ENCODE measurements around the gene PCGF3. TPM values are rescaled to one million over a fixed set of nuclear protein-coding genes. Genes with fewer than 3 reads are reported as not detected.
A peak's percentile ranks its signal among the peaks of the same experiment; 100 is the strongest.
"Not testable (repeated sequence)": the region's sequence is repeated elsewhere in the genome, so short reads cannot be mapped to it uniquely, and the experiment has no call there.

Gene PCGF3
- total RNA-seq, 2 donors from 2014 or later, result 34.4 to 35.3 TPM

GRCh38 chr4:700587-701264 is 4.9 kb upstream of the PCGF3 start:
- Mint-ChIP-seq H3K27ac (peak overlapping the region; percentile 46), H3K9me3 (no peaks in the 10 kb centered on the region), H3K4me3 (peak overlapping the region; percentile 11), H3K4me1 (peaks cover 5% of the 10 kb centered on the region), H3K36me3 (ENCODE audit: low read depth) (no peaks in the 10 kb centered on the region), H3K27me3 (no peaks in the 10 kb centered on the region)
- ATAC-seq (replicated peaks), result no peak

GRCh38 chr4:702618-703048 is 3.0 kb upstream of the PCGF3 start:
- Mint-ChIP-seq H3K9me3 (no peaks in the 10 kb centered on the region), H3K27ac (no peak overlapping the region), H3K4me3 (no peak overlapping the region), H3K36me3 (ENCODE audit: low read depth) (no peaks in the 10 kb centered on the region), H3K27me3 (no peaks in the 10 kb centered on the region), H3K4me1 (peaks cover 5% of the 10 kb centered on the region)
- ATAC-seq (replicated peaks), result no peak

GRCh38 chr4:703336-704197 is 2.1 kb upstream of the PCGF3 start:
- Mint-ChIP-seq H3K27me3 (no peaks in the 10 kb centered on the region), H3K9me3 (no peaks in the 10 kb centered on the region), H3K4me1 (peaks cover 5% of the 10 kb centered on the region), H3K27ac (no peak overlapping the region), H3K36me3 (ENCODE audit: low read depth) (no peaks in the 10 kb centered on the region), H3K4me3 (no peak overlapping the region)
- no peak for ATAC-seq (replicated peaks)

DNA sequence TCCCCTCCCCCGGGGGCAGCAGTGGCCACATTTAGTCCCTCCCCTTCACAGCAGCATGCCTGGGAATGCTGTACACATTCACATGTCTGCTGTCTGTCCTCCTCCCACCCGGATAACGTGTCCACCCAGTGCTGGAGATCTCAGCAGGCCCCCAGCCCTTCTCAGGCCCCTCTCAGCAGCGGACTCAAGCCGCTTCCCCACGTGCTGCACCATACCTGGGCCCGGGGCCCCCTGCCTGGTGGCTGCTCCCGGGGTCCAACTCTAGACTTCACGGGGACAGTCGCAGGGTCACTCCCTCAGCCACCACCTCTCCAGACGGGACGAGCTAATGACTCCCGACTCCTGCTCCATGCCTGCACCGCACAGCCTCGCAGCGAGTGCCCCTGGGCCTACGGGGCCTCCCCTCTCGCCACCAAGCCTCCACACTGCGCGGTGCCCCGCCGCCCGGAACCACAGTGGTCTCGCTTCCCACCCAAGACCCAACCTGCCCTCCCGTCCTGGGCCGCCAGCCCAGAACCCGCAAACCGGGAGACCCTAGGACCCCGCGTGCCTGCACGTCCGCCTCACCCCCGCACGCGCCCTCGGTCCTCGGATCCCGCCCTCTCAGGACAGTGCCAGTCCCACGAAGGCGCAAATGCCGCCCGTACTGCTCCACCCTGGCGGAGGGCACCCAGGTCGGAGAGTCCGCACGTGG is 1.3 kb upstream of the PCGF3 start:
- no peak overlapping the region for H3K27ac Mint-ChIP-seq
- H3K9me3 Mint-ChIP-seq, result no peaks in the 10 kb centered on the region
- no peaks in the 10 kb centered on the region for H3K27me3 Mint-ChIP-seq
- no peaks in the 10 kb centered on the region for H3K36me3 Mint-ChIP-seq (ENCODE audit: low read depth)
- H3K4me3 Mint-ChIP-seq, result peak overlapping the region; percentile 81
- no peak for ATAC-seq (replicated peaks)
- H3K4me1 Mint-ChIP-seq, result peaks cover 10% of the 10 kb centered on the region

GRCh38 chr4:704971-705277 is 708 bp upstream of the PCGF3 start:
- H3K4me1 Mint-ChIP-seq, result peaks cover 10% of the 10 kb centered on the region
- H3K9me3 Mint-ChIP-seq, result no peaks in the 10 kb centered on the region
- no peaks in the 10 kb centered on the region for H3K36me3 Mint-ChIP-seq (ENCODE audit: low read depth)
- ATAC-seq (replicated peaks), result no peak
- H3K27me3 Mint-ChIP-seq, result no peaks in the 10 kb centered on the region
- peak overlapping the region; percentile 81 for H3K4me3 Mint-ChIP-seq
- peak overlapping the region; percentile 88 for H3K27ac Mint-ChIP-seq

- not testable (repeated sequence) for H3K4me3 Mint-ChIP-seq; H3K9me3 Mint-ChIP-seq; H3K27ac Mint-ChIP-seq; H3K27me3 Mint-ChIP-seq; ATAC-seq (replicated peaks); H3K36me3 Mint-ChIP-seq (ENCODE audit: low read depth)
- H3K4me1 Mint-ChIP-seq, result peaks cover 17% of the 10 kb centered on the region
These were observed 526 bp downstream of the PCGF3 start for GRCh38 chr4:706083-706633.

DNA sequence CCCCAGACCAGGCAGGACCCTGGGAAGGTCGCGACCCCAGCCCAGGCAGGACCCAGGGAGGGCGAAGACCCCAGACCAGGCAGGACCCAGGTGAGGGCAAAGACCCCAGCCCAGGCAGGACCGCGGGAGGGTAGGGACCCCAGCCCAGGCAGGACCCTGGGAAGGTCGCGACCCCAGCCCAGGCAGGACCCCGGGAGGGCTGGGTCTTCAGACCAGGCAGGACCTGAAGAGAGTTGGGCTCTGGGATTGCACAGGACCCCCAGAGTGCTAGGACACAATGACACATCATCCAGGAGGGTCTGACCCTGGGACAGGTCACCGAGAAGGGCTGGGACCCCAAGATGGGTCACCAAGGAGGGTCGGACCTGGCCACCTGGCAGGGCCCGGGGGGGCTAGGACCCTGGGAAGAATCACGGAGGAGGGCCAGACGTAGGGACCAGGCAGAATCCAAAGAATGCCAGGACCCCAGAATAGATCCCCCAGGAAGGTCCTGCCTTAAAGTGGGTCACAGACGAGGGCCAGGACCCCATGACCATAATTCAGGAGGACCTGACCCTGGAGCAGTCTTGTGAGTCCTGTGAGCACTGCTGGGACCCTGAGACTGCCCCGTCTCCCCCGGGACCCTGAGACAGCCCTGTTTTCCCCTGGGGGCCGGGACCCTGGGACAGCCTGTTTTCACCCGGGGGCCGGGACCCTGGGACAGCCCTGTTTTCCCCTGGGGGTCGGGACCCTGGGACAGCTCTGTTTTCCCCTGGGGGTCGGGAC is 1.4 kb downstream of the PCGF3 start:
- ATAC-seq (replicated peaks), result no peak
- Mint-ChIP-seq H3K36me3 (ENCODE audit: low read depth) (peaks cover 8% of the 10 kb centered on the region), H3K27ac (no peak overlapping the region), H3K4me1 (peaks cover 17% of the 10 kb centered on the region), H3K27me3 (no peaks in the 10 kb centered on the region), H3K9me3 (no peaks in the 10 kb centered on the region), H3K4me3 (no peak overlapping the region)

GRCh38 chr4:707929-708630 is 2.4 kb downstream of the PCGF3 start:
- Mint-ChIP-seq H3K4me3 (no peak overlapping the region), H3K36me3 (ENCODE audit: low read depth) (peaks cover 8% of the 10 kb centered on the region), H3K4me1 (peaks cover 17% of the 10 kb centered on the region), H3K9me3 (no peaks in the 10 kb centered on the region), H3K27ac (no peak overlapping the region), H3K27me3 (no peaks in the 10 kb centered on the region)
- ATAC-seq (replicated peaks), result no peak

- no peaks in the 10 kb centered on the region for H3K9me3 Mint-ChIP-seq
- H3K4me1 Mint-ChIP-seq, result peaks cover 17% of the 10 kb centered on the region
- H3K36me3 Mint-ChIP-seq (ENCODE audit: low read depth), result peaks cover 8% of the 10 kb centered on the region
- H3K4me3 Mint-ChIP-seq, result no peak overlapping the region
- H3K27ac Mint-ChIP-seq, result no peak overlapping the region
- no peak for ATAC-seq (replicated peaks)
- H3K27me3 Mint-ChIP-seq, result no peaks in the 10 kb centered on the region
These were observed 3.0 kb downstream of the PCGF3 start for GRCh38 chr4:708631-708933.

DNA sequence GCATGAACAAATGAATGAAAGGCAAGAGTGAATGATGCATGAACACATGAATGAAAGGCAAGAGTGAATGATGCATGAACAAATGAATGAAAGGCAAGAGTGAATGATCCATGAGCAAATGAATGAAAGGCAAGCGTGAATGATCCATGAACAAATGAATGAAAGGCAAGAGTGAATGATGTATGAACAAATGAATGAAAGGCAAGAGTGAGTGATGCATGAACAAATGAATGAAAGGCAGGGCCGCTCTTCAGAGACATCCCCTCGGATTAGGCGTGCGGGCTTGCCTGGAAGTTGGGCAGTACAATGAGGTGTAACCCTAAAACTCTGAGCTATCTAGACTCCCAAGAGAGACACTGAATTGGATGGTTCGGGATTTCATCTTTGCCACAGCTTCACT is 3.7 kb downstream of the PCGF3 start:
- H3K9me3 Mint-ChIP-seq, result no peaks in the 10 kb centered on the region

GRCh38 chr4:710116-710515 is 4.5 kb downstream of the PCGF3 start:
- no peaks in the 10 kb centered on the region for H3K27me3 Mint-ChIP-seq
- H3K4me1 Mint-ChIP-seq, result peaks cover 17% of the 10 kb centered on the region
- no peak overlapping the region for H3K27ac Mint-ChIP-seq
- peaks cover 13% of the 10 kb centered on the region for H3K36me3 Mint-ChIP-seq (ENCODE audit: low read depth)
- ATAC-seq (replicated peaks), result no peak
- H3K4me3 Mint-ChIP-seq, result no peak overlapping the region
- H3K9me3 Mint-ChIP-seq, result no peaks in the 10 kb centered on the region

More for the DNA sequence above, 3.7 kb downstream of the PCGF3 start:
- Mint-ChIP-seq H3K4me3 (no peak overlapping the region), H3K27ac (no peak overlapping the region), H3K36me3 (ENCODE audit: low read depth) (peaks cover 10% of the 10 kb centered on the region), H3K4me1 (peaks cover 17% of the 10 kb centered on the region), H3K27me3 (no peaks in the 10 kb centered on the region)
- no peak for ATAC-seq (replicated peaks)

- Mint-ChIP-seq H3K9me3 (no peaks in the 10 kb centered on the region), H3K27me3 (no peaks in the 10 kb centered on the region), H3K36me3 (ENCODE audit: low read depth) (peaks cover 13% of the 10 kb centered on the region), H3K27ac (no peak overlapping the region), H3K4me3 (no peak overlapping the region), H3K4me1 (peaks cover 17% of the 10 kb centered on the region)
- no peak for ATAC-seq (replicated peaks)
These were observed 5.3 kb downstream of the PCGF3 start for GRCh38 chr4:710916-711315.

GRCh38 chr4:712093-712492 is 6.5 kb downstream of the PCGF3 start:
- Mint-ChIP-seq H3K9me3 (no peaks in the 10 kb centered on the region), H3K27ac (no peak overlapping the region), H3K36me3 (ENCODE audit: low read depth) (peaks cover 13% of the 10 kb centered on the region), H3K4me3 (no peak overlapping the region), H3K4me1 (peaks cover 17% of the 10 kb centered on the region), H3K27me3 (no peaks in the 10 kb centered on the region)
- ATAC-seq (replicated peaks), result no peak
